K562 (cell line): ENCODE results near the gene SPATC1L. TPM values are rescaled to one million over a fixed set of nuclear protein-coding genes. Genes with fewer than 3 reads are reported as not detected.

Source experiments
- ARID2 ChIP-seq: fragments of 450-650 bp; IDR thresholded peaks from 2 replicates; pipeline ENCODE4 v1.6.1; 2017; ENCODE audit warnings: antibody characterized with exemption, mild to moderate bottlenecking
- CLOCK ChIP-seq: fragments of 250-450 bp; sonication (Bioruptor Pico); IDR thresholded peaks from 2 replicates; pipeline ENCODE4 v1.4.0; 2020; ENCODE audit warnings: mild to moderate bottlenecking, moderate library complexity, borderline replicate concordance
- ESRRA ChIP-seq: fragments of 450-650 bp; IDR thresholded peaks from 2 replicates; pipeline ENCODE4 v1.6.1; 2014; ENCODE audit warnings: low read depth, mild to moderate bottlenecking, moderate library complexity, borderline replicate concordance
- FIP1L1 ChIP-seq: fragments of 200-400 bp; formaldehyde crosslinking; IDR thresholded peaks from 2 replicates; pipeline ENCODE4 v1.6.1; 2018; ENCODE audit warnings: mild to moderate bottlenecking, low read depth, low read length; ENCODE audit not compliant: poor library complexity, severe bottlenecking
- ILF3 ChIP-seq: fragments of 450-650 bp; IDR thresholded peaks from 2 replicates; pipeline ENCODE4 v1.6.1; 2018; ENCODE audit warnings: antibody characterized with exemption, mild to moderate bottlenecking, moderate library complexity, borderline replicate concordance
- KLF13 ChIP-seq: fragments of 450-650 bp; IDR thresholded peaks from 2 replicates; pipeline ENCODE4 v1.6.1; 2016; ENCODE audit warnings: missing genetic modification characterization, low read depth, mild to moderate bottlenecking, missing compliant biosample characterization, moderate library complexity, borderline replicate concordance
- NCOA6 ChIP-seq: fragments of 450-650 bp; IDR thresholded peaks from 2 replicates; pipeline ENCODE4 v1.6.1; 2017; ENCODE audit warnings: mild to moderate bottlenecking
- PCBP1 ChIP-seq: fragments of 200-400 bp; formaldehyde crosslinking; IDR thresholded peaks from 2 replicates; pipeline ENCODE4 v1.6.1; 2018; ENCODE audit warnings: mild to moderate bottlenecking, low read depth, low read length; ENCODE audit not compliant: poor library complexity, severe bottlenecking
- POLR3A ChIP-seq: IDR thresholded peaks from 2 replicates; pipeline ENCODE4 v1.6.1; 2011; ENCODE audit warnings: borderline replicate concordance, mild to moderate bottlenecking, moderate library complexity; ENCODE audit not compliant: insufficient read length, insufficient read depth; ENCODE audit errors: extremely low read depth
- TRIM24 ChIP-seq, 2 experiments: fragments of 450-650 bp; IDR thresholded peaks; 2 replicates each; pipeline ENCODE4 v1.6.1; 2016
- ZC3H4 ChIP-seq: sonication (generic); formaldehyde crosslinking; IDR thresholded peaks from 2 replicates; pipeline ENCODE4 v1.9.0; 2021; ENCODE audit warnings: missing genetic modification reagents, borderline replicate concordance
- ZNF280B ChIP-seq: fragments of 250-450 bp; sonication (Bioruptor Pico); IDR thresholded peaks from 2 replicates; pipeline ENCODE4 v1.5.1; 2021; ENCODE audit warnings: mild to moderate bottlenecking
- ZNF324 ChIP-seq: fragments of 250-450 bp; sonication (Bioruptor Pico); IDR thresholded peaks from 2 replicates; pipeline ENCODE4 v1.4.0; 2020; ENCODE audit warnings: mild to moderate bottlenecking
- ZNF395 ChIP-seq: fragments of 200-800 bp; sonication (Bioruptor generic); IDR thresholded peaks from 2 replicates; pipeline ENCODE4 v1.6.1; 2017; ENCODE audit warnings: missing genetic modification characterization, missing compliant biosample characterization
- ZNF668 ChIP-seq: fragments of 250-450 bp; sonication (Bioruptor Pico); IDR thresholded peaks from 2 replicates; pipeline ENCODE4 v1.8.0; 2022; ENCODE audit warnings: mild to moderate bottlenecking, inconsistent platforms
- polyA plus RNA-seq, 8 experiments: library from polyadenylated mRNA; depleted of rRNA in 4 of 8; stranded (reverse) in 5 of 8; unstranded in 3 of 8; fragments of >200 nt; fragmentation: Nextera tagmentation in 2 of 8; fragmentation: Illumina TruSeq in 1 of 8; extraction: Ambion mirVana in 2 of 8; extraction: Trizol in 1 of 8; gene quantifications; 2 replicates each; pipeline versions ENCODE4 v1.2.1 to v1.2.3, GENCODE V29; 2011 to 2014; ENCODE audit warnings: inconsistent platforms in 1 of 8, missing spikeins in 1 of 8
- total RNA-seq, 7 experiments: library from RNA; depleted of rRNA in 6 of 7; stranded (reverse); fragments of >200 nt in 6 of 7; fragmentation: Illumina TruSeq in 2 of 7; extraction: Trizol in 2 of 7; gene quantifications; 2 replicates each; pipeline versions ENCODE4 v1.2.1 to v1.2.3, GENCODE V29; 2011 to 2021; ENCODE audit warnings: low replicate concordance in 1 of 7
- TF ChIP-seq, protein P1 (sequence below): sonication (generic); formaldehyde crosslinking; IDR thresholded peaks from 2 replicates; pipeline ENCODE4 v1.8.1; 2023; ENCODE audit warnings: mild to moderate bottlenecking, missing genetic modification reagents

The SPATC1L gene
- total and polyA plus RNA-seq, 9 of the 15 experiments (the other 6 are each of a cell fraction or from before 2014, with no cell fraction given): 0.14 to 121 (median 34.0) TPM; not detected in 1

DNA sequence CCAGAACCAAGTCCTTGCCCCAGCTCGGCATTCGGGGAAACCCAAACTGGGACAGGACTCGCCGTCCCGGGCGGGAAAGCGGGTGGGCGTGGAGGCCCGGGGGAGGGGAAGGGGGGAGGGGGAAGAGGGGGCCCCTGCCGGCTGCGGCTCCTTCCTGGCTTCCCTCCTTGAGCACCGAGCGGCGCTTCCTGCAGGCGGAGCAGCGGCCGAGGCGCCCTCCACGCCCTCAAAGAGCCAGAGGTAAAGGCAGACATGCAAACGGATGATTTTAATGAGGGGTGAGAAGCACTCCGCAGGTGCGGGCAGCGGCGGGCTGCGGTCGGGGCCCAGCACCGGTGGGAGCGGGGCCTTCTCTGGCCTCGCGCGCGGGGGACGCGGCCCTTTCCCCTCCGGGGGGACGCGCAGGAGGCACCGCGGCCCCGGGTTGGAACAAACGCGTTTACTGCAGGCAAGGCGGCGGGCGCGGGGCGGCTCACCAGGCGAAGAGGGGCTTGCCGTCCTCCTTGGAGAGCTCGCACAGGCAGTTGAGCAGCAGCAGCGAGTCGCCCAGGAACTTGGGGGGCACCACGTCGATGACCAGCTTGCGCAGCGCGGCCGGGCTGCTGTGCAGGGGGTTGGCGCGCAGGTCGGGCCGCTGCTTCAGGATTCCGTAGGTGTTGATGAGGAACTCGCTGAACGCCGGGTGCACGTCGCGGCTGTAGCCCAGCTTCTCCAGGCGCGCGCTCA is 23.2 kb downstream of the SPATC1L start (continued):
- TF ChIP-seq CLOCK (CRISPR knock-in tag) (no peak), PCBP1 (peak; percentile 99), KLF13 (tag) (no peak), ESRRA (no peak), ZNF280B (CRISPR knock-in tag) (no peak), TRIM24 (IDR thresholded peaks at IDR 0.05) (0 out of 4 replicates have a peak, but pooled peaks of 1 of the 2 experiments have one; percentile 18), FIP1L1 (no peak), POLR3A (no peak), ARID2 (no peak), NCOA6 (no peak), ZNF668 (CRISPR knock-in tag) (no peak), ZC3H4 (CRISPR knock-in tag) (no peak), ZNF395 (CRISPR knock-in tag) (no peak), ILF3 (no peak), ZNF324 (no peak)
- TF ChIP-seq, protein P1, sequence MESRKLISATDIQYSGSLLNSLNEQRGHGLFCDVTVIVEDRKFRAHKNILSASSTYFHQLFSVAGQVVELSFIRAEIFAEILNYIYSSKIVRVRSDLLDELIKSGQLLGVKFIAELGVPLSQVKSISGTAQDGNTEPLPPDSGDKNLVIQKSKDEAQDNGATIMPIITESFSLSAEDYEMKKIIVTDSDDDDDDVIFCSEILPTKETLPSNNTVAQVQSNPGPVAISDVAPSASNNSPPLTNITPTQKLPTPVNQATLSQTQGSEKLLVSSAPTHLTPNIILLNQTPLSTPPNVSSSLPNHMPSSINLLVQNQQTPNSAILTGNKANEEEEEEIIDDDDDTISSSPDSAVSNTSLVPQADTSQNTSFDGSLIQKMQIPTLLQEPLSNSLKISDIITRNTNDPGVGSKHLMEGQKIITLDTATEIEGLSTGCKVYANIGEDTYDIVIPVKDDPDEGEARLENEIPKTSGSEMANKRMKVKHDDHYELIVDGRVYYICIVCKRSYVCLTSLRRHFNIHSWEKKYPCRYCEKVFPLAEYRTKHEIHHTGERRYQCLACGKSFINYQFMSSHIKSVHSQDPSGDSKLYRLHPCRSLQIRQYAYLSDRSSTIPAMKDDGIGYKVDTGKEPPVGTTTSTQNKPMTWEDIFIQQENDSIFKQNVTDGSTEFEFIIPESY (CRISPR knock-in tag): peak; percentile 42; the same call in 1 of the 2 replicates
